Neural cell (in vitro differentiated cells): ENCODE data around the gene PLXNA2. TPM values are rescaled to one million over a fixed set of nuclear protein-coding genes. Genes with fewer than 3 reads are reported as not detected.

ENCODE experiments used
- H2AFZ ChIP-seq: fragments of 200-600, 300-800 bp; sonication (generic), shearing (Covaris generic); 2 replicates; pipeline ENCODE4 v1.6.0; 2014; ENCODE audit warnings: low read depth, mild to moderate bottlenecking, antibody characterized with exemption, low read length, moderate library complexity
- H3F3A ChIP-seq: fragments of 200-600 bp; shearing (Covaris generic); 2 replicates; pipeline ENCODE4 v1.6.1; 2016; ENCODE audit warnings: mild to moderate bottlenecking, moderate library complexity, mixed read lengths, antibody characterized with exemption, low read length; ENCODE audit not compliant: insufficient read depth, poor library complexity, severe bottlenecking
- H3K27ac ChIP-seq: fragments of 200-600, 300-800 bp; sonication (generic), shearing (Covaris generic); 2 replicates; pipeline ENCODE4 v1.5.1; 2014; ENCODE audit warnings: mild to moderate bottlenecking, low read length, moderate library complexity
- H3K27me3 ChIP-seq: fragments of 300-800, 200-600 bp; sonication (generic), shearing (Covaris generic); 2 replicates; pipeline ENCODE4 v1.6.0; 2014; ENCODE audit warnings: mild to moderate bottlenecking, low read depth, low read length, moderate library complexity; ENCODE audit not compliant: insufficient read depth
- H3K36me3 ChIP-seq: fragments of 300-800, 200-600 bp; sonication (generic), shearing (Covaris generic); 2 replicates; pipeline ENCODE4 v1.5.1; 2014; ENCODE audit warnings: mild to moderate bottlenecking, antibody characterized with exemption, low read length, moderate library complexity; ENCODE audit not compliant: insufficient read depth
- H3K4me2 ChIP-seq: fragments of 300-800, 200-600 bp; sonication (generic), shearing (Covaris generic); 2 replicates; pipeline ENCODE4 v1.6.0; 2014; ENCODE audit warnings: mild to moderate bottlenecking, low read length
- H3K4me3 ChIP-seq: fragments of 300-800, 200-600 bp; sonication (generic), shearing (Covaris generic); 2 replicates; pipeline ENCODE4 v1.5.1; 2014; ENCODE audit warnings: mild to moderate bottlenecking, low read length, moderate library complexity
- H3K79me2 ChIP-seq: fragments of 200-600 bp; shearing (Covaris generic); replicated peaks from 2 replicates; pipeline ENCODE4 v1.6.0; 2014; ENCODE audit warnings: mild to moderate bottlenecking, low read length, moderate library complexity; ENCODE audit not compliant: insufficient read depth
- H3K9ac ChIP-seq: fragments of 300-800, 200-600 bp; sonication (generic), shearing (Covaris generic); 2 replicates; pipeline ENCODE4 v1.6.1; 2016; ENCODE audit warnings: mild to moderate bottlenecking, low read length, mixed read lengths
- H3K9me2 ChIP-seq: fragments of 200-600 bp; shearing (Covaris generic); 2 replicates; pipeline ENCODE4 v1.6.1; 2016; ENCODE audit warnings: mild to moderate bottlenecking, low read length, mixed read lengths; ENCODE audit not compliant: insufficient read depth
- H3K9me3 ChIP-seq: fragments of 200-600, 300-800 bp; sonication (generic), shearing (Covaris generic); 2 replicates; pipeline ENCODE4 v1.6.1; 2016; ENCODE audit warnings: mild to moderate bottlenecking, mixed run types, low read length, moderate library complexity, mixed read lengths
- H4K20me1 ChIP-seq: fragments of 200-600 bp; shearing (Covaris generic); 2 replicates; pipeline ENCODE4 v1.6.1; 2016; ENCODE audit warnings: mild to moderate bottlenecking, mixed run types; ENCODE audit not compliant: insufficient read depth
- CTCF ChIP-seq: fragments of 450-650 bp; IDR thresholded peaks from 2 replicates; pipeline ENCODE4 v1.5.1; 2014; ENCODE audit warnings: antibody characterized with exemption, mild to moderate bottlenecking, moderate library complexity; ENCODE audit not compliant: poor library complexity, severe bottlenecking
- EP300 ChIP-seq: fragments of 450-650 bp; conservative IDR thresholded peaks from 2 replicates; pipeline ENCODE4 v1.6.1; 2014; ENCODE audit warnings: antibody characterized with exemption, mild to moderate bottlenecking, moderate library complexity; ENCODE audit not compliant: poor library complexity, severe bottlenecking
- EZH2 ChIP-seq: fragments of 200-600, 300-800 bp; shearing (Covaris generic), sonication (generic); IDR thresholded peaks from 2 replicates; pipeline ENCODE4 v1.6.1; 2014; ENCODE audit warnings: antibody characterized with exemption, low read length, borderline replicate concordance, mild to moderate bottlenecking; ENCODE audit not compliant: insufficient read depth, poor library complexity, severe bottlenecking
- MXI1 ChIP-seq: fragments of 450-650 bp; conservative IDR thresholded peaks from 2 replicates; pipeline ENCODE4 v1.6.1; 2014; ENCODE audit warnings: antibody characterized with exemption, mild to moderate bottlenecking; ENCODE audit not compliant: poor library complexity, severe bottlenecking
- POLR2AphosphoS5 ChIP-seq: IDR thresholded peaks from 2 replicates; pipeline ENCODE4 v1.6.1; 2012
- RAD21 ChIP-seq: fragments of 450-650 bp; conservative IDR thresholded peaks from 2 replicates; pipeline ENCODE4 v1.6.1; 2014; ENCODE audit warnings: antibody characterized with exemption, mild to moderate bottlenecking, moderate library complexity
- REST ChIP-seq: IDR thresholded peaks from 2 replicates; pipeline ENCODE4 v1.6.1; 2012; ENCODE audit warnings: borderline replicate concordance
- SMC3 ChIP-seq: fragments of 450-650 bp; conservative IDR thresholded peaks from 2 replicates; pipeline ENCODE4 v1.6.1; 2014; ENCODE audit warnings: antibody characterized with exemption, mild to moderate bottlenecking, moderate library complexity; ENCODE audit not compliant: poor library complexity
- TAF1 ChIP-seq: IDR thresholded peaks from 2 replicates; pipeline ENCODE4 v1.6.1; 2012; ENCODE audit warnings: low read depth
- polyA plus RNA-seq: library from polyadenylated mRNA; depleted of rRNA; stranded (reverse); fragments of >200 nt; gene quantifications from 2 replicates; pipeline ENCODE4 v1.2.3, GENCODE V29; 2014

PLXNA2 gene
- polyA plus RNA-seq, 1 donor from 2014 or later = 30.6 TPM

- Histone ChIP-seq H3F3A (no peaks in the 10 kb centered on the region), H4K20me1 (no peaks in the 10 kb centered on the region), H2AFZ (no peak overlapping the region), H3K79me2 (no peaks in the 10 kb centered on the region), H3K9me2 (no peaks in the 10 kb centered on the region), H3K9me3 (no peaks in the 10 kb centered on the region), H3K4me3 (no peak overlapping the region), H3K9ac (no peak overlapping the region), H3K4me2 (no peak overlapping the region), H3K27ac (no peak overlapping the region), H3K27me3 (no peaks in the 10 kb centered on the region), H3K36me3 (peaks cover 14% of the 10 kb centered on the region)
- no peak for TF ChIP-seq POLR2AphosphoS5
- TF ChIP-seq EZH2 = no peak
- TF ChIP-seq TAF1 = no peak
- no peak for TF ChIP-seq REST
- no peak for TF ChIP-seq MXI1
- TF ChIP-seq SMC3 = no peak
- TF ChIP-seq CTCF = no peak
- no peak for TF ChIP-seq RAD21
- no peak for TF ChIP-seq EP300
Observed at GRCh38 chr1:208068407-208068806, 175.8 kb downstream of the PLXNA2 start.

- H3F3A ChIP-seq = no peaks in the 10 kb centered on the region
- H3K27ac ChIP-seq = no peak overlapping the region
- no peaks in the 10 kb centered on the region for H4K20me1 ChIP-seq
- H3K79me2 ChIP-seq = no peaks in the 10 kb centered on the region
- H3K9ac ChIP-seq = no peak overlapping the region
- H3K36me3 ChIP-seq = peaks cover 9% of the 10 kb centered on the region
- no peak overlapping the region for H3K4me2 ChIP-seq
- H2AFZ ChIP-seq = no peak overlapping the region
- no peak for TF ChIP-seq EZH2
- no peak for TF ChIP-seq EP300
- no peak overlapping the region for H3K4me3 ChIP-seq
- H3K27me3 ChIP-seq = no peaks in the 10 kb centered on the region
- no peaks in the 10 kb centered on the region for H3K9me2 ChIP-seq
- no peaks in the 10 kb centered on the region for H3K9me3 ChIP-seq
Observed at GRCh38 chr1:208066583-208066982, 177.6 kb downstream of the PLXNA2 start.

- no peaks in the 10 kb centered on the region for H3K9me2 ChIP-seq
- H3K36me3 ChIP-seq = peaks cover 9% of the 10 kb centered on the region
- no peak overlapping the region for H3K4me3 ChIP-seq
- TF ChIP-seq RAD21 (no peak), MXI1 (no peak), POLR2AphosphoS5 (no peak)
- no peaks in the 10 kb centered on the region for H3F3A ChIP-seq
- H3K27ac ChIP-seq = no peak overlapping the region
- H3K27me3 ChIP-seq = no peaks in the 10 kb centered on the region
- no peak overlapping the region for H2AFZ ChIP-seq
- no peak overlapping the region for H3K9ac ChIP-seq
- no peak overlapping the region for H3K4me2 ChIP-seq
- no peaks in the 10 kb centered on the region for H4K20me1 ChIP-seq
- H3K79me2 ChIP-seq = no peaks in the 10 kb centered on the region
- H3K9me3 ChIP-seq = no peaks in the 10 kb centered on the region
Observed at GRCh38 chr1:208065862-208066261, 178.3 kb downstream of the PLXNA2 start.
